GM06990 (cell line): Measurements from ENCODE around the gene AREL1.

Experiments used
- DNase-seq: peaks from one replicate; pipeline ENCODE4 v3.0.0-alpha.2; 2011; ENCODE audit not compliant: insufficient read length; ENCODE audit errors: extremely low read depth
- H3K27me3 ChIP-seq: replicated peaks from 2 replicates; pipeline ENCODE4 v1.6.0; 2011; ENCODE audit warnings: low read length; ENCODE audit not compliant: control insufficient read depth, insufficient read depth
- H3K36me3 ChIP-seq: 2 replicates; pipeline ENCODE4 v1.5.1; 2011; ENCODE audit warnings: low read length; ENCODE audit not compliant: control insufficient read depth, insufficient read depth
- H3K4me3 ChIP-seq: replicated peaks from 2 replicates; pipeline ENCODE4 v1.5.1; 2011; ENCODE audit warnings: low read depth, mild to moderate bottlenecking, control low read depth, low read length
- CTCF ChIP-seq: IDR thresholded peaks from 2 replicates; pipeline ENCODE4 v1.5.1; 2011; ENCODE audit warnings: low read length, control low read depth, mild to moderate bottlenecking, inconsistent platforms; ENCODE audit not compliant: insufficient read depth, poor library complexity, severe bottlenecking

The AREL1 gene

GRCh38 chr14:74685921-74686678 is 26.8 kb downstream of the AREL1 start:
- H3K4me3 ChIP-seq: no peak overlapping the region
- no peak for DNase-seq
- no peak for TF ChIP-seq CTCF
- peaks cover 13% of the 10 kb centered on the region for H3K36me3 ChIP-seq
- H3K27me3 ChIP-seq: no peaks in the 10 kb centered on the region

- DNase-seq: no peak
- no peak for TF ChIP-seq CTCF
These were observed 27.8 kb downstream of the AREL1 start for GRCh38 chr14:74685056-74685455.

GRCh38 chr14:74684434-74684833 is 28.4 kb downstream of the AREL1 start:
- TF ChIP-seq CTCF: no peak
- Histone ChIP-seq H3K27me3 (no peaks in the 10 kb centered on the region), H3K36me3 (peaks cover 11% of the 10 kb centered on the region), H3K4me3 (no peak overlapping the region)
- peak; percentile 22 for DNase-seq

More at GRCh38 chr14:74685056-74685455, 27.8 kb downstream of the AREL1 start:
- H3K27me3 ChIP-seq: no peaks in the 10 kb centered on the region
- peaks cover 13% of the 10 kb centered on the region for H3K36me3 ChIP-seq
- no peak overlapping the region for H3K4me3 ChIP-seq

GRCh38 chr14:74683406-74683805 is 29.5 kb downstream of the AREL1 start:
- Histone ChIP-seq H3K4me3 (no peak overlapping the region), H3K27me3 (no peaks in the 10 kb centered on the region), H3K36me3 (peaks cover 11% of the 10 kb centered on the region)
- DNase-seq: no peak
- TF ChIP-seq CTCF: no peak

GRCh38 chr14:74682169-74682952 is 30.5 kb downstream of the AREL1 start:
- no peak overlapping the region for H3K4me3 ChIP-seq
- no peak for DNase-seq
- TF ChIP-seq CTCF: no peak
- no peaks in the 10 kb centered on the region for H3K27me3 ChIP-seq
- peaks cover 11% of the 10 kb centered on the region for H3K36me3 ChIP-seq
